HCT116 (cell line): Measurements from ENCODE around the gene BPIFB3. TPM values are rescaled to one million over a fixed set of nuclear protein-coding genes. Genes with fewer than 3 reads are reported as not detected.

Source experiments
- ATAC-seq: fragments of 200-7000 bp; cut with Tn5 transposase; 2 replicates; pipeline ENCODE4 v1.9.1; 2020; ENCODE audit warnings: mild to moderate bottlenecking, moderate library complexity
- BruUV-seq: library from RNA; stranded (reverse); fragments of 400-500 nt; replicated peaks from 2 replicates; lab custom pipeline; 2021; lab: Mats Ljungman, UMichigan
- CTCF ChIA-PET: fragments of 300-600 bp; sonication (Branson Sonifier 250); formaldehyde crosslinking; loops from one replicate; lab custom pipeline; 2021; ENCODE audit warnings: antibody characterized with exemption; lab: Charles Lee
- POLR2A ChIA-PET: fragments of 300-600, 350-600 bp; sonication (Branson Sonifier 250); formaldehyde crosslinking; loops from one replicate; lab custom pipeline; 2021; ENCODE audit warnings: antibody characterized with exemption; lab: Charles Lee
- RAD21 ChIA-PET, 2 experiments: fragments of 300-600 bp; sonication (Branson Sonifier 250); formaldehyde crosslinking; loops; one replicate each; lab custom pipeline; 2023; ENCODE audit warnings: low total read pairs in 2 of 2; ENCODE audit not compliant: uncharacterized antibody in 2 of 2, unreplicated experiment in 2 of 2, low non-redundant PET in 1 of 2; lab: Charles Lee
- DNase-seq: peaks from one replicate; pipeline ENCODE4 v3.0.0-alpha.2; 2010; ENCODE audit warnings: low read depth, low spot score
- H2AFZ ChIP-seq: fragments of 200-600 bp; shearing (Covaris generic), sonication (generic); 2 replicates; pipeline ENCODE4 v1.6.1; 2017; ENCODE audit warnings: low read depth, mixed run types, mixed read lengths, antibody characterized with exemption, low read length; ENCODE audit not compliant: poor library complexity, severe bottlenecking
- H3K27ac ChIP-seq: 2 replicates; pipeline ENCODE4 v1.5.1; 2012; ENCODE audit warnings: low read depth, low read length
- H3K27me3 ChIP-seq: fragments of 200-600 bp; sonication (generic); 2 replicates; pipeline ENCODE4 v1.6.1; 2016; ENCODE audit warnings: mixed run types, low read length, mixed read lengths; ENCODE audit not compliant: insufficient read depth
- H3K36me3 ChIP-seq, 2 experiments: fragments of 200-500 bp in 1 of 2; fragments of 200-600 bp in 1 of 2; sonication (Bioruptor generic) in 1 of 2; sonication (generic) in 1 of 2; 2 replicates each; pipeline versions ENCODE4 v1.5.1 to v1.6.1; 2014 to 2016; ENCODE audit warnings: low read length in 2 of 2, inconsistent platforms in 1 of 2, mixed read lengths in 1 of 2, mixed run types in 1 of 2; ENCODE audit not compliant: insufficient read depth in 2 of 2, control insufficient read depth in 1 of 2
- H3K4me1 ChIP-seq, 2 experiments: fragments of 200-600 bp in 1 of 2; sonication (generic) in 1 of 2; 2 replicates each; pipeline versions ENCODE4 v1.5.1 to v1.6.1; 2012 to 2017; ENCODE audit warnings: low read length in 2 of 2, inconsistent platforms in 1 of 2, mild to moderate bottlenecking in 1 of 2, mixed read lengths in 1 of 2, mixed run types in 1 of 2, moderate library complexity in 1 of 2; ENCODE audit not compliant: insufficient read depth in 2 of 2, control insufficient read depth in 1 of 2
- H3K4me2 ChIP-seq: fragments of 200-600 bp; sonication (generic); 2 replicates; pipeline ENCODE4 v1.6.1; 2017; ENCODE audit warnings: mixed run types, low read length, mixed read lengths
- H3K4me3 ChIP-seq, 2 experiments: fragments of 200-600 bp in 1 of 2; sonication (generic) in 1 of 2; replicated peaks in 1 of 2; 2 replicates each; pipeline ENCODE4 v1.5.1; 2011 to 2016; ENCODE audit warnings: low read length in 2 of 2, control low read depth in 1 of 2, low read depth in 1 of 2, mild to moderate bottlenecking in 1 of 2, mixed read lengths in 1 of 2, mixed run types in 1 of 2
- H3K79me2 ChIP-seq: fragments of 200-600 bp; sonication (generic); 2 replicates; pipeline ENCODE4 v1.6.1; 2017; ENCODE audit warnings: mild to moderate bottlenecking, mixed run types, low read length, moderate library complexity, mixed read lengths; ENCODE audit not compliant: insufficient read depth
- H3K9ac ChIP-seq: fragments of 200-600 bp; sonication (generic); 2 replicates; pipeline ENCODE4 v1.6.1; 2016; ENCODE audit warnings: low read length, mixed read lengths
- H3K9me2 ChIP-seq: fragments of 200-600 bp; sonication (generic), shearing (Covaris generic); 2 replicates; pipeline ENCODE4 v1.6.1; 2017; ENCODE audit warnings: mixed run types, mild to moderate bottlenecking, moderate library complexity; ENCODE audit not compliant: insufficient read depth
- H3K9me3 ChIP-seq, 2 experiments: fragments of 200-500 bp in 1 of 2; fragments of 200-600 bp in 1 of 2; sonication (Bioruptor generic) in 1 of 2; sonication (generic) in 1 of 2; 2 replicates each; pipeline ENCODE4 v1.6.1; 2014 to 2017; ENCODE audit warnings: low read length in 2 of 2, mixed read lengths in 2 of 2, inconsistent platforms in 1 of 2, low read depth in 1 of 2, mild to moderate bottlenecking in 1 of 2, mixed run types in 1 of 2, moderate library complexity in 1 of 2; ENCODE audit not compliant: control insufficient read depth in 1 of 2, insufficient read depth in 1 of 2
- H4K20me1 ChIP-seq: fragments of 200-600 bp; sonication (generic), shearing (Covaris generic); 2 replicates; pipeline ENCODE4 v1.6.1; 2017; ENCODE audit warnings: mixed run types, mild to moderate bottlenecking, moderate library complexity; ENCODE audit not compliant: insufficient read depth
- EZH2phosphoT487 ChIP-seq: fragments of 200-600 bp; IDR thresholded peaks from 2 replicates; pipeline ENCODE4 v1.6.1; 2018; ENCODE audit warnings: antibody characterized with exemption, borderline replicate concordance
- FOSL1 ChIP-seq: IDR thresholded peaks from 2 replicates; pipeline ENCODE4 v1.6.1; 2012; ENCODE audit warnings: low read depth
- POLR2AphosphoS5 ChIP-seq: IDR thresholded peaks from 2 replicates; pipeline ENCODE4 v1.6.1; 2011; ENCODE audit warnings: mild to moderate bottlenecking, low read depth, low read length, moderate library complexity
- ZBTB33 ChIP-seq: IDR thresholded peaks from 2 replicates; pipeline ENCODE4 v1.6.1; 2011; ENCODE audit warnings: mild to moderate bottlenecking, low read length, moderate library complexity; ENCODE audit not compliant: insufficient replicate concordance; ENCODE audit errors: extremely low read depth
- intact Hi-C: fragments of 100-400 bp; cut with micrococcal nuclease; formaldehyde crosslinking; loops from 2 replicates; pipeline ENCODE4 v1.10.0; 2022
- total RNA-seq: library from RNA; stranded (reverse); gene quantifications from one replicate; pipeline ENCODE4 v1.2.1, GENCODE V29; 2021; ENCODE audit not compliant: unreplicated experiment
- TF ChIP-seq, protein P1 (sequence below): IDR thresholded peaks from 2 replicates; pipeline ENCODE4 v1.6.1; 2012

Gene BPIFB3
- total RNA-seq, 1 experiment from 2014 or later = not detected

- Histone ChIP-seq H3K27ac (no peak overlapping the region), H3K36me3 (no peaks in the 10 kb centered on the region), H3K9ac (no peak overlapping the region), H4K20me1 (no peaks in the 10 kb centered on the region), H2AFZ (no peak overlapping the region), H3K9me3 (no peaks in the 10 kb centered on the region), H3K4me2 (no peak overlapping the region), H3K79me2 (no peaks in the 10 kb centered on the region), H3K27me3 (no peaks in the 10 kb centered on the region), H3K4me3 (no peak overlapping the region), H3K9me2 (no peaks in the 10 kb centered on the region), H3K4me1 (peaks cover 5 to 11% of the 10 kb centered on the region in 2 experiments; a peak in 3 of 4 replicates)
- ChIA-PET POLR2A (no interaction called here), CTCF (no interaction called here), RAD21 (interaction anchor here in 1 of 2 experiments (0.7 kb wide), 1 partner anchor 14 kb away, joined by 3 read pairs; no protein-coding TSS in a partner anchor)
- intact Hi-C loops = no loop called here
- no peak for TF ChIP-seq EZH2phosphoT487
- TF ChIP-seq ZBTB33 = no peak
- TF ChIP-seq, protein P1, sequence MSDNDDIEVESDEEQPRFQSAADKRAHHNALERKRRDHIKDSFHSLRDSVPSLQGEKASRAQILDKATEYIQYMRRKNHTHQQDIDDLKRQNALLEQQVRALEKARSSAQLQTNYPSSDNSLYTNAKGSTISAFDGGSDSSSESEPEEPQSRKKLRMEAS = no peak
- TF ChIP-seq POLR2AphosphoS5 = no peak
- no peak for TF ChIP-seq FOSL1
- BruUV-seq = no TSS peak
- no peak for DNase-seq
- ATAC-seq = no peak
Observed at GRCh38 chr20:33081411-33082154, 27.9 kb downstream of the BPIFB3 start.
